ENCODE measurements around the gene CATSPERZ. TPM values are rescaled to one million over a fixed set of nuclear protein-coding genes. Genes with fewer than 3 reads are reported as not detected.

Gene CATSPERZ
- total and polyA plus RNA-seq, 2 of the 13 experiments (the other 11 are each of a cell fraction or from before 2014, with no cell fraction given): 0.22 to 0.48 TPM

DNA sequence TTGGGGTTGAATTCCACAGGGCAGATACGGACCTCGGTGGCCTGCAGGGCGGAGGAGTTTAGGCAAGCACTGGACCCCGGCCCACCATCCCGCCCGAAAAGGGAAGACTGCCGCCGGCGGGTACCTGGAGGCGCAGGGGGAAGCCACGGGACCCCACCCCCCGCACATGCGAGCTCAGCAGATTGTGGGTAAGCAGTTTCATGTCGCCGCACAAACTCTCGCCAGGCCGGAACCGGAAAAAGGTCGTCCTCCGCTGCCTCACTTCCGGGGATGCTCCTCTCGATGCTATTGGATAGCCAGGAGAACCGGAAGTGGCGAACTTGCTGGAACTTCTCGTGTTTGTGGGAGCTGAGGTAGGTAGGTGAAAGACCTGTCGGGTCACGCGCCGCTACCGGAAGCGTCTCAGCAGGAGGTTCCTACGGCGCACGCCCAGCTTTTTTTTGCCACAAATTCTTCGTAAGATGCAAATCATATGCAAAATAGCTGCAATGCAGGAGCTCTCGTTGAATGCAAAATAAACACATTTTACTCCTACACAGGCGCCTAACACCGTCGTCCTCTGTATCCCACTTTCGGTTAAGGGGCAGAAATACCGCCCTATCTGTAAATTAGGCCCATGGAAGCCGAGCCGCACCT, 17.3 kb downstream of the CATSPERZ start, which contains the start of gene TRMT112 (continued):
- TF ChIP-seq, protein P1, sequence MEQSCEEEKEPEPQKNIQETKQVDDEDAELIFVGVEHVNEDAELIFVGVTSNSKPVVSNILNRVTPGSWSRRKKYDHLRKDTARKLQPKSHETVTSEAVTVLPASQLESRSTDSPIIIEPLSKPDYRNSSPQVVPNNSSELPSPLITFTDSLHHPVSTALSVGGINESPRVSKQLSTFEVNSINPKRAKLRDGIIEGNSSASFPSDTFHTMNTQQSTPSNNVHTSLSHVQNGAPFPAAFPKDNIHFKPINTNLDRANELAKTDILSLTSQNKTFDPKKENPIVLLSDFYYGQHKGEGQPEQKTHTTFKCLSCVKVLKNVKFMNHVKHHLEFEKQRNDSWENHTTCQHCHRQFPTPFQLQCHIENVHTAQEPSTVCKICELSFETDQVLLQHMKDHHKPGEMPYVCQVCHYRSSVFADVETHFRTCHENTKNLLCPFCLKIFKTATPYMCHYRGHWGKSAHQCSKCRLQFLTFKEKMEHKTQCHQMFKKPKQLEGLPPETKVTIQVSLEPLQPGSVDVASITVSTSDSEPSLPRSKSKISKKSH (CRISPR knock-in tag; IDR thresholded peaks at IDR 0.05; ENCODE audit: borderline replicate concordance): no peak
- TF ChIP-seq ZNF24 (IDR thresholded peaks at IDR 0.05) (no peak), SCMH1 (CRISPR knock-in tag; IDR thresholded peaks at IDR 0.05; ENCODE audit: borderline replicate concordance) (no peak), ZBTB7A (CRISPR knock-in tag; IDR thresholded peaks at IDR 0.05) (no peak), POLR2A (IDR thresholded peaks at IDR 0.05; ENCODE audit: insufficient read depth in 1 of 2, low read depth in 2 of 2, low read length in 2 of 2) (peak; percentile 74 to 89), ZNF605 (CRISPR knock-in tag; IDR thresholded peaks at IDR 0.05) (peak; percentile 56), ZSCAN9 (CRISPR knock-in tag; IDR thresholded peaks at IDR 0.05; ENCODE audit: borderline replicate concordance) (no peak), ZMYM4 (CRISPR knock-in tag; IDR thresholded peaks at IDR 0.05) (peak; percentile 44), ZNF781 (CRISPR knock-in tag; IDR thresholded peaks at IDR 0.05; ENCODE audit: borderline replicate concordance, not compliant biosample characterization) (no peak), ZNF317 (CRISPR knock-in tag; IDR thresholded peaks at IDR 0.05) (peak; percentile 66; the same call in 1 of the 2 replicates), ETV6 (CRISPR knock-in tag; conservative IDR thresholded peaks at IDR 0.05) (no peak), ZSCAN25 (CRISPR knock-in tag; IDR thresholded peaks at IDR 0.05) (no peak)
- TF ChIP-seq, protein P2, sequence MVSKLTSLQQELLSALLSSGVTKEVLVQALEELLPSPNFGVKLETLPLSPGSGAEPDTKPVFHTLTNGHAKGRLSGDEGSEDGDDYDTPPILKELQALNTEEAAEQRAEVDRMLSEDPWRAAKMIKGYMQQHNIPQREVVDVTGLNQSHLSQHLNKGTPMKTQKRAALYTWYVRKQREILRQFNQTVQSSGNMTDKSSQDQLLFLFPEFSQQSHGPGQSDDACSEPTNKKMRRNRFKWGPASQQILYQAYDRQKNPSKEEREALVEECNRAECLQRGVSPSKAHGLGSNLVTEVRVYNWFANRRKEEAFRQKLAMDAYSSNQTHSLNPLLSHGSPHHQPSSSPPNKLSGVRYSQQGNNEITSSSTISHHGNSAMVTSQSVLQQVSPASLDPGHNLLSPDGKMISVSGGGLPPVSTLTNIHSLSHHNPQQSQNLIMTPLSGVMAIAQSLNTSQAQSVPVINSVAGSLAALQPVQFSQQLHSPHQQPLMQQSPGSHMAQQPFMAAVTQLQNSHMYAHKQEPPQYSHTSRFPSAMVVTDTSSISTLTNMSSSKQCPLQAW (CRISPR knock-in tag; IDR thresholded peaks at IDR 0.05): no peak
- TF ChIP-seq, protein P3, sequence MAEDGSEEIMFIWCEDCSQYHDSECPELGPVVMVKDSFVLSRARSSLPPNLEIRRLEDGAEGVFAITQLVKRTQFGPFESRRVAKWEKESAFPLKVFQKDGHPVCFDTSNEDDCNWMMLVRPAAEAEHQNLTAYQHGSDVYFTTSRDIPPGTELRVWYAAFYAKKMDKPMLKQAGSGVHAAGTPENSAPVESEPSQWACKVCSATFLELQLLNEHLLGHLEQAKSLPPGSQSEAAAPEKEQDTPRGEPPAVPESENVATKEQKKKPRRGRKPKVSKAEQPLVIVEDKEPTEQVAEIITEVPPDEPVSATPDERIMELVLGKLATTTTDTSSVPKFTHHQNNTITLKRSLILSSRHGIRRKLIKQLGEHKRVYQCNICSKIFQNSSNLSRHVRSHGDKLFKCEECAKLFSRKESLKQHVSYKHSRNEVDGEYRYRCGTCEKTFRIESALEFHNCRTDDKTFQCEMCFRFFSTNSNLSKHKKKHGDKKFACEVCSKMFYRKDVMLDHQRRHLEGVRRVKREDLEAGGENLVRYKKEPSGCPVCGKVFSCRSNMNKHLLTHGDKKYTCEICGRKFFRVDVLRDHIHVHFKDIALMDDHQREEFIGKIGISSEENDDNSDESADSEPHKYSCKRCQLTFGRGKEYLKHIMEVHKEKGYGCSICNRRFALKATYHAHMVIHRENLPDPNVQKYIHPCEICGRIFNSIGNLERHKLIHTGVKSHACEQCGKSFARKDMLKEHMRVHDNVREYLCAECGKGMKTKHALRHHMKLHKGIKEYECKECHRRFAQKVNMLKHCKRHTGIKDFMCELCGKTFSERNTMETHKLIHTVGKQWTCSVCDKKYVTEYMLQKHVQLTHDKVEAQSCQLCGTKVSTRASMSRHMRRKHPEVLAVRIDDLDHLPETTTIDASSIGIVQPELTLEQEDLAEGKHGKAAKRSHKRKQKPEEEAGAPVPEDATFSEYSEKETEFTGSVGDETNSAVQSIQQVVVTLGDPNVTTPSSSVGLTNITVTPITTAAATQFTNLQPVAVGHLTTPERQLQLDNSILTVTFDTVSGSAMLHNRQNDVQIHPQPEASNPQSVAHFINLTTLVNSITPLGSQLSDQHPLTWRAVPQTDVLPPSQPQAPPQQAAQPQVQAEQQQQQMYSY (CRISPR knock-in tag; IDR thresholded peaks at IDR 0.05): no peak
- TF ChIP-seq, protein P4, sequence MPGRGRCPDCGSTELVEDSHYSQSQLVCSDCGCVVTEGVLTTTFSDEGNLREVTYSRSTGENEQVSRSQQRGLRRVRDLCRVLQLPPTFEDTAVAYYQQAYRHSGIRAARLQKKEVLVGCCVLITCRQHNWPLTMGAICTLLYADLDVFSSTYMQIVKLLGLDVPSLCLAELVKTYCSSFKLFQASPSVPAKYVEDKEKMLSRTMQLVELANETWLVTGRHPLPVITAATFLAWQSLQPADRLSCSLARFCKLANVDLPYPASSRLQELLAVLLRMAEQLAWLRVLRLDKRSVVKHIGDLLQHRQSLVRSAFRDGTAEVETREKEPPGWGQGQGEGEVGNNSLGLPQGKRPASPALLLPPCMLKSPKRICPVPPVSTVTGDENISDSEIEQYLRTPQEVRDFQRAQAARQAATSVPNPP (CRISPR knock-in tag; IDR thresholded peaks at IDR 0.05): 0 out of 2 replicates have a peak, but pooled peaks have one; percentile 33
- TF ChIP-seq, protein P5, sequence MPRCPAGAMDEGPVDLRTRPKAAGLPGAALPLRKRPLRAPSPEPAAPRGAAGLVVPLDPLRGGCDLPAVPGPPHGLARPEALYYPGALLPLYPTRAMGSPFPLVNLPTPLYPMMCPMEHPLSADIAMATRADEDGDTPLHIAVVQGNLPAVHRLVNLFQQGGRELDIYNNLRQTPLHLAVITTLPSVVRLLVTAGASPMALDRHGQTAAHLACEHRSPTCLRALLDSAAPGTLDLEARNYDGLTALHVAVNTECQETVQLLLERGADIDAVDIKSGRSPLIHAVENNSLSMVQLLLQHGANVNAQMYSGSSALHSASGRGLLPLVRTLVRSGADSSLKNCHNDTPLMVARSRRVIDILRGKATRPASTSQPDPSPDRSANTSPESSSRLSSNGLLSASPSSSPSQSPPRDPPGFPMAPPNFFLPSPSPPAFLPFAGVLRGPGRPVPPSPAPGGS (CRISPR knock-in tag; IDR thresholded peaks at IDR 0.05): no peak; the same call in 1 of the 2 replicates
- TF ChIP-seq, protein P6, sequence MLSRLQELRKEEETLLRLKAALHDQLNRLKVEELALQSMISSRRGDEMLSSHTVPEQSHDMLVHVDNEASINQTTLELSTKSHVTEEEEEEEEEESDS (CRISPR knock-in tag; IDR thresholded peaks at IDR 0.05; ENCODE audit: borderline replicate concordance): peak; percentile 99
- TF ChIP-seq, protein P7, sequence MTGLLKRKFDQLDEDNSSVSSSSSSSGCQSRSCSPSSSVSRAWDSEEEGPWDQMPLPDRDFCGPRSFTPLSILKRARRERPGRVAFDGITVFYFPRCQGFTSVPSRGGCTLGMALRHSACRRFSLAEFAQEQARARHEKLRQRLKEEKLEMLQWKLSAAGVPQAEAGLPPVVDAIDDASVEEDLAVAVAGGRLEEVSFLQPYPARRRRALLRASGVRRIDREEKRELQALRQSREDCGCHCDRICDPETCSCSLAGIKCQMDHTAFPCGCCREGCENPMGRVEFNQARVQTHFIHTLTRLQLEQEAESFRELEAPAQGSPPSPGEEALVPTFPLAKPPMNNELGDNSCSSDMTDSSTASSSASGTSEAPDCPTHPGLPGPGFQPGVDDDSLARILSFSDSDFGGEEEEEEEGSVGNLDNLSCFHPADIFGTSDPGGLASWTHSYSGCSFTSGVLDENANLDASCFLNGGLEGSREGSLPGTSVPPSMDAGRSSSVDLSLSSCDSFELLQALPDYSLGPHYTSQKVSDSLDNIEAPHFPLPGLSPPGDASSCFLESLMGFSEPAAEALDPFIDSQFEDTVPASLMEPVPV (CRISPR knock-in tag; IDR thresholded peaks at IDR 0.05): no peak; the same call in 1 of the 2 replicates

Data from HepG2 (cell line).